Measurements from ENCODE around the gene RREB1. TPM values are rescaled to one million over a fixed set of nuclear protein-coding genes. Genes with fewer than 3 reads are reported as not detected.

Gene RREB1
- total and polyA plus RNA-seq, 12 donors, result 3.0 to 47.1 (median 36.1) TPM

DNA sequence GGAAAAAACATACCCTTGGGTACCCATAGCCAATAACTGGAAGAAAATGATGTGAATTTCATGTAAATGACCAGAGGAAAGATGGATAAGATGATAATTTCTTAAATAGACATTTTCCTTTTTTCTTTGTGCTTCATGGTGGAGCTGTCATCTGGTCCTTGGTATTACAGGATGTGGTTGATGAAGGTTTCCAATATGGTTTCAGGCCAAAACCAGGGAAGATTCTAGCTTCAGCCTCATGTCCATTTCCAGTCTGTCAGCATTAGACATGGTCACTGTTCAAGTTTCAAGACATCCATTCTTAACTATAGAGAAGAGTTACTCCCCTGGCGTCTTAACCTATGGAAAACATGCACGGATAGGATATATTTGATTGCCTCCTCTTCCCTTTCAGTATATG lies 141.6 kb downstream of the RREB1 start:
- WGBS, 2 donors, result 94 to 95% methylated on average over 2 of the region's 2 CpGs
- Histone ChIP-seq H3K27ac (no peak overlapping the region), H3K36me3 (peaks cover 0 to 84% (median 47%) of the 10 kb centered on the region in 9 donors), H3K27me3 (no peaks in the 10 kb centered on the region), H3K4me3 (no peak overlapping the region), H3K9me3 (no peaks in the 10 kb centered on the region), H3K4me1 (peaks cover 0 to 28% (median 0%) of the 10 kb centered on the region in 9 donors)
- DNase-seq (no peak), ATAC-seq (no peak)
- intact Hi-C loops (cut with DNase I), result loop anchor here in 7 of 10 donors (5.0 to 10.0 kb wide), 8 partner anchors 275 to 695 kb away; no protein-coding TSS in a partner anchor
- no peak for TF ChIP-seq CTCF (IDR thresholded peaks at IDR 0.05)

DNA sequence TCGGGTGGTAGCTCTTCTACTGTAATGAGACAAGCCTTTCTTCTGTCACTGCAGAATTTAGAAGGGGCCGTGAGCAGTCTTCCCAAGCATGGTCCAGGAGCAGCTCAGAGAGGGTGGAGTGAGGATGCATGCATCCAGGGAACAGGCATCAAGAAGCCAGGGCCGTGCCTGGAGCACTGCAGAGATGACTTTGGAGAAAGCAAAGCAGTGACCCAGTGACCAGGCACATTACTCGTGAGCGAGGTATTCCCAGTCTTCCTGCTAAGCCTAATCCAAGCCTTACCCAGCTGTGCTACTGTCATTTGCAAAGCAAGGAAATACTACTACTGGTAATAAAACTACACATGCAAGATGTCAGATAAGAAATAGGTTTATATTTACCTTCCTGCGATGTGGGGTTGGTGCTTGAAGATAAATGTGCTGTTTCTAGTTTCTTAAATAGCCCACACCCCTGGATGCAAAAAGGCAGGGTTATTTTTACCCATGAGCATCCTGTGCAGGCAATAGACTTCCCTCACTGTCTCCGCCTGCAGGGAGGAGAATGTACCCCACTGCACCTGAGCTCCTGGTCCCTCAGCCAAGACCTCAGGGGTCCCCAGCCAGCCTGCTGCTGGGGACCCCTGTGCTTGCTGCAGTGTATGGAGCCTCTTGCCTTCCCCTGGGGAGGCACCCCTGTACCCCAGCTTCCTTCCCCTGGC lies 142.3 kb downstream of the RREB1 start:
- WGBS, 2 donors, result 62 to 71% methylated on average over 7 of the region's 7 CpGs
- no peak overlapping the region for H3K4me3 ChIP-seq
- no peak for TF ChIP-seq CTCF (IDR thresholded peaks at IDR 0.05)
- intact Hi-C loops (cut with DNase I), result loop anchor here in 7 of 10 donors (5.0 to 10.0 kb wide), 8 partner anchors 275 to 695 kb away; no protein-coding TSS in a partner anchor
- no peaks in the 10 kb centered on the region for H3K27me3 ChIP-seq
- H3K9me3 ChIP-seq, result peaks cover 0 to 2% (median 0%) of the 10 kb centered on the region in 11 donors
- H3K36me3 ChIP-seq, result peaks cover 0 to 77% (median 47%) of the 10 kb centered on the region in 9 donors
- ATAC-seq (no peak), DNase-seq (no peak)
- H3K27ac ChIP-seq, result no peak overlapping the region
- H3K4me1 ChIP-seq, result peaks cover 0 to 35% (median 6%) of the 10 kb centered on the region in 9 donors

- Histone ChIP-seq H3K4me3 (no peak overlapping the region), H3K9me3 (peaks cover 0 to 7% (median under 1%) of the 10 kb centered on the region in 11 donors), H3K27ac (peak overlapping the region in 1 of 10 donors; percentile 72), H3K36me3 (peaks cover 0 to 70% (median 47%) of the 10 kb centered on the region in 9 donors), H3K4me1 (peaks cover 0 to 42% (median 7%) of the 10 kb centered on the region in 9 donors), H3K27me3 (no peaks in the 10 kb centered on the region)
- ATAC-seq, result no peak
- no peak for TF ChIP-seq CTCF (IDR thresholded peaks at IDR 0.05)
- intact Hi-C loops (cut with DNase I), result no loop called here
- DNase-seq, result no peak
- 96% methylated on average over 8 of the region's 8 CpGs for WGBS, 2 donors
These were observed 143.1 kb downstream of the RREB1 start for GRCh38 chr6:7250812-7251211.

- H3K36me3 ChIP-seq, result peaks cover 0 to 60% (median 44%) of the 10 kb centered on the region in 9 donors
- ATAC-seq, result no peak
- no peak overlapping the region for H3K4me3 ChIP-seq
- WGBS, 2 donors, result 93 to 94% methylated on average over 6 of the region's 6 CpGs
- DNase-seq, result no peak
- H3K9me3 ChIP-seq, result peaks cover 0 to 17% (median 9%) of the 10 kb centered on the region in 11 donors
- H3K4me1 ChIP-seq, result peaks cover 0 to 44% (median 7%) of the 10 kb centered on the region in 9 donors
- H3K27ac ChIP-seq, result peak overlapping the region in 4 of 10 donors; percentile 24 to 72 (median 42)
- H3K27me3 ChIP-seq, result no peaks in the 10 kb centered on the region
- intact Hi-C loops (cut with DNase I), result no loop called here
- no peak for TF ChIP-seq CTCF (IDR thresholded peaks at IDR 0.05)
These were observed 144.0 kb downstream of the RREB1 start for GRCh38 chr6:7251646-7252260.

Measured in heart right ventricle (tissue), 16 donors.